C4-2B (cell line): ENCODE data around the gene SPON1.

ENCODE experiments used
- CTCF ChIP-seq: fragments of 450-650 bp; conservative IDR thresholded peaks from 2 replicates; pipeline ENCODE4 v1.5.1; 2017; ENCODE audit warnings: mild to moderate bottlenecking
- ZFX ChIP-seq: fragments of 450-650 bp; IDR thresholded peaks from 2 replicates; pipeline ENCODE4 v1.6.1; 2017

GRCh38 chr11:14158393-14158792, 195.9 kb downstream of the SPON1 start:
- TF ChIP-seq CTCF = no peak
- no peak for TF ChIP-seq ZFX
